M059J (cell line): ENCODE data around the gene SLC25A24. TPM values are rescaled to one million over a fixed set of nuclear protein-coding genes. Genes with fewer than 3 reads are reported as not detected.
"Not testable (repeated sequence)": the region's sequence is repeated elsewhere in the genome, so short reads cannot be mapped to it uniquely, and the experiment has no call there.

Experiments used
- DNase-seq: peaks from one replicate; pipeline ENCODE4 v3.0.0-alpha.2; 2012; ENCODE audit warnings: low read depth
- total RNA-seq: library from RNA; depleted of rRNA; stranded (reverse); fragments of >200 nt; shearing (Covaris generic); gene quantifications from 2 replicates; pipeline ENCODE4 v1.2.3, GENCODE V29; 2014

Gene SLC25A24
- total RNA-seq, 1 experiment from 2014 or later = 65.6 TPM

DNA sequence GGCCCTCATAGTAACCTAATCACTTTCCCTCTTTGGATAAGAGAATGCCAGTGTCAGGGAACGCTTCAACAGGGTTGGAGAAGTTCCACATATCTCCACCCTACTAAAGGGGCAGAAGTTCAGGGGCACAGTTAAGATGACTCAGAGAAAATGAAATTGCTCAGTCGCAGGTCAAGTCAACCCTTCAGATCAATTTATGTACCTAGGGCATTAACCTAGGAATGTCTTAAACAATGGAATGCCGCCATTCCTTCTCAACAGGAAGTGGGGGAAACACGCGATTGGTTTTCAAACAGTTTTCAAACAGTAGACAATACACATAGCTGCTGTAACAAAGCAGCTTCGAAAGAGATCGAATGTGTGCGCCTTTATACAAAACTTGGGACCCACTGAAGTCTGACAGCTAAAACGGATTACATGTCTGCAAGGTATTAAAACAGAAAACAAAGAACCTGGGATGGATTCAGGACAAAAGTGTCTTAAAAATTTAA, 897 bp downstream of the SLC25A24 start:
- DNase-seq = peak; percentile 73

DNA sequence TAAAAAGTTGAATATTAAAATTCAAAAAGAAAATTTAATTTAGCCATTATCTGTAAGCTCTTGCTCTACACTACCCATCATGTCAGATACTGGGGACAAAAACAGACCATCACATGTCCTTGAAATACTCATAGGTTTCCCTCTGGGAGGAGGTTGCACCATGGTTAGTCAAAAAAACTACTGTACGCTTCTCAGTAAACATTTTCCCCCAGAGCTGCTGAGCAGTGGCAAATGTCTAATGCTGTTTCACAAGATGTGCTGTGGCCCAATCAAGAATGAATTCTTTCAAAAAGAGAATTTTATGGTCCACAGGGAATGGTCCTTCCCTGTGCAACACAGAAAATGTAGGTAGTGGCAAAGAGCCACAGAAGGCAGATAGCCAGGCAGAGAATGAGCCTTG, 6.1 kb downstream of the SLC25A24 start:
- DNase-seq = no peak

DNA sequence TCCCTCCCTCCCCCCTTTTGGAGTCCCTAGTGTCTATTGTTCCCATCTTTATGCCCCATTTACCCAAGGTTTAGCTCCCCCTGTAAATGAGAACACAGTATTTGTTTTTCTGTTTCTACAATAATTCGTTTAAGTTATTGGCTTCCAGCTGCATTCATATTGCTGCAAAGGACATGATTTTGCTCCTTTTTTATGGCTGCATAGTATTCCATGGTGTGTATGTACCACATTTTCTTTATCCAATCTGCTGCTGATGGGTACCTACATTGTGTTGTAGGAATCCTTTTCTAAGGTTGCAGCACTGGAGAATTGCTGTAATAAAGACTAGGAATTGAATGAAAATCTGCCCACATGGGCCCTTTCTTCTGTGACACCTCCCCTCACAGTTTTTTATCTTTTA, 6.8 kb downstream of the SLC25A24 start:
- no peak for DNase-seq

GRCh38 chr1:108192581-108192980, 7.6 kb downstream of the SLC25A24 start:
- no peak for DNase-seq

GRCh38 chr1:108190686-108191416, 9.3 kb downstream of the SLC25A24 start:
- no peak for DNase-seq

GRCh38 chr1:108190001-108190634, 10.0 kb downstream of the SLC25A24 start:
- no peak for DNase-seq

DNA sequence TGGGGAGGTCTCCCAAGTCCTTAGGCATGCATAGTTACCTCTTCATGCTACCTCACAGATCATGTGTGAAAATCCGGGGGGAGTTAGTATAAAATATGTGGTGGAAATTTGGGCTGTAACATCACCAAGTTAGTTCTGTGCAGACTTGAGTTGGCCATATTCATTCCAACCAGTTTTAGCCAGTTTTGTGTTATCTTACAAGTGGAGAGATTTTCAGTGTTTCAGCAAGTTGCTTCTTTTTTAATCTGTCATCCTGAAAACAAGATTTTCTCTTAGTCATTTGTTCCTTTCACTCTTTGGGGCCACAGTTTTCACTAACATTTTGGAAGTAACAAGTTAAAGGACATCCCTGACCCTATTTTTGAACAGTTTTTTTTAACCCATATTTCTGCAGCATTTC, 11.3 kb downstream of the SLC25A24 start:
- DNase-seq = no peak

- no peak for DNase-seq
Measured at GRCh38 chr1:108182959-108183700, 17.0 kb downstream of the SLC25A24 start.

DNA sequence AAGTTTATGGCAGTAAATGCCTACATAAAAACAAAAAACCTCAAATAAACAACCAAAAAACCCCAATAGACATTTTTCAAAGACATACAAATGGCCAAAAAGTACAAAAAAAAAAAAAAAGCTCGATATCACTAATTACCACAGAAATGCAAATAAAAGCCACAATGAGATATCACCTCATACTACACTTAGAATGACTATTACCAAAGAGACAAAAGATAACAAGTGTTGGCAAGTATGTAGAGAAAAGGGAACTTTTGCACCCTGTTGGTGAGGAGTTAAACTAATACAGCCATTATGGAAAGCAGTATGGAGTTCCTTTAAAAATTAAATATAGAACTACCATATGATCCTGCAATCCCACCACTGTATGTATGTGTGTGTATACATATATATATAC, 21.1 kb downstream of the SLC25A24 start:
- no peak for DNase-seq

DNA sequence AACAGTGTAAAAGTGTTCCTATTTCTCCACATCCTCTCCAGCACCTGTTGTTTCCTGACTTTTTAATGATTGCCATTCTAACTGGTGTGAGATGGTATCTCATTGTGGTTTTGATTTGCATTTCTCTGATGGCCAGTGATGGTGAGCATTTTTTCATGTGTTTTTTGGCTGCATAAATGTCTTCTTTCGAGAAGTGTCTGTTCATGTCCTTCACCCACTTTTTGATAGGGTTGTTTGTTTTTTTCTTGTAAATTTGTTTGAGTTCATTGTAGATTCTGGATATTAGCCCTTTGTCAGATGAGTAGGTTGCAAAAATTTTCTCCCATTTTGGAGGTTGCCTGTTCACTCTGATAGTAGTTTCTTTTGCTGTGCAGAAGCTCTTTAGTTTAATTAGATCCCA, 37.7 kb downstream of the SLC25A24 start:
- not testable (repeated sequence) for DNase-seq

GRCh38 chr1:108159951-108160350, 40.2 kb downstream of the SLC25A24 start:
- not testable (repeated sequence) for DNase-seq

DNA sequence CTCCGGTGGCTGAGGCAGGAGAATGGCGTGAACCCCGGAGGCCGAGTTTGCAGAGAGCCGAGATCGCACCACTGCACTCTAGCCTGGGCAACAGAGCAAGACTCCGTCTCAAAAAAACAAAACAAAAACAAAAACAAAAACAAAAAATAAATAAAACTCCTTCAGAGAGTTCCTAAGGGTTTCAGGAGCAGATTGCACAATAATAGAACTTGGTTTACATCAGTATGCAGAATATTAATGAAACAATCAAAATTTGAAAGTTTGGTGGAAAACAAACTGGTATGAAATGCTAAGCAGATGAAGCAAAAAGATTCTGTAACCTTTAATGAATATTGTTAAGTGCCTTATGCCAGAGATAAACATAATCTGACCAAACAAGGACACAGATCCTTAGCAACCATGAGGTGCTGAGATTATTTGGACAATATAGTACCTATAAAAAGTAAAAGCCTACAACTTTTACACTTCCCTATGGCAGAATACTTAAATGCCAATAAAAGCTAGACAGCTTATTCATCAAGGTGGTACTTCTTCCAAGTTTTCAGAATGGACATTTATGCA, 41.2 kb downstream of the SLC25A24 start:
- DNase-seq = no peak

DNA sequence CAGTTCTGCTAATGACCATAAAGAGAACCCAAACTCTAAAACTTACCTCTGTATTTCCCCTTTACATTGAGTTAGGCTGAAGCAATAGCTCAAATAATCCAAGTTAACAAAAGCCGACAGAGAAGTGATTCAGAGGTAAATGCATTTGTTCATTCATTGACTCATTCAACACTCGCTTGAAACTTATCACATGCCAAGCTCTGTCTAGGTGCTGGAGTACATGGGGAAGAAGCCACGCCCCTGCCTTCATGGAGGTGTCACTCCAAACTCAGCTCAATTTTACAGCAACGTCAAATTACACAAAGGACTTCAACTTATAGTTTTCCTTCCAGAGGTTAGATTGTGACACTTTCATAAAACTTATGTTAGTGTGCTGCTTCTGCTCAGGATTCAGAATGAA, 45.8 kb downstream of the SLC25A24 start:
- DNase-seq = no peak

DNA sequence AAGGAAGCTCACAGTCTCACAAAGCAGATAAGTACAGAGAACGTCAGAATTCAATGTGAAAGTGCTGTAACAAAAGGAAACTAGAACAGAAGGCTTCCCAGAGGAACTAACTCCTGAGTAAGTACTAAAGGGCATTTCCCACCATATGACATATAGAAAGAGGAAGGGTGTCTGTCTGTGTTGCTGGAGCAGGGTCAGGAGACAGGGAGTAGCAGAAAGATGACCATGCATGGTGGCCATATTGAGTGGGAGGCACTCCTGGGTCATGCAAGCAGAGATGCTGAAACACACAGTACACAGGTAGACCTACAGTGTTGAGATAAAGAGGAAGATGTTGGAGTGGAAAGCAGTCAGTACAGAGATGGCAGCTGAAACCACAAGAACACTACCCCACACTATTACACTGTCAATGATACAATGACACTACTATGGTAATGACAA, 47.3 kb downstream of the SLC25A24 start:
- DNase-seq = no peak

GRCh38 chr1:108151548-108151947, 48.6 kb downstream of the SLC25A24 start:
- DNase-seq = no peak

- no peak for DNase-seq
Measured at GRCh38 chr1:108149796-108150467, 50.2 kb downstream of the SLC25A24 start.

DNA sequence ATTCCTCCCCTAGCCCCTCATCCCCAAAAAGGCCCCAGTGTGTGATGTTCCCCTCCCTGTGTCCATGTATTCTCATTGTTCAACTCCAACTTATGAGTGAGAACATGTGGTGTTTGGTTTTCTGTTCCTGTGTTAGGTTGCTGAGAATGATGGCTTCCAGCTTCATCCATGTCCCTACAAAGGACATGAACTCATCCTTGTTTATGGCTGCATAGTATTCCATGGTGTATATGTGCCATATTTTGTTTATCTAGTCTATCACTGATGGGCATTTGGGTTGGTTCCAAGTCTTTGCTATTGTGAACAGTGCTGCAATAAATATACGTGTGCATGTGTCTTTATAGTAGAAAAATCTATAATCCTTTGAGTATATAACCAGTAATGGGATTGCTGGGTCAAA, 55.6 kb downstream of the SLC25A24 start:
- not testable (repeated sequence) for DNase-seq

GRCh38 chr1:108142773-108143394, 57.3 kb downstream of the SLC25A24 start:
- DNase-seq = peak; percentile 49

GRCh38 chr1:108142258-108142657, 57.9 kb downstream of the SLC25A24 start:
- no peak for DNase-seq

GRCh38 chr1:108141621-108142020, 58.5 kb downstream of the SLC25A24 start:
- no peak for DNase-seq

- DNase-seq = no peak
Measured at GRCh38 chr1:108140936-108141335, 59.2 kb downstream of the SLC25A24 start.
